ENCODE data around the gene TBRG4.

Gene TBRG4

DNA sequence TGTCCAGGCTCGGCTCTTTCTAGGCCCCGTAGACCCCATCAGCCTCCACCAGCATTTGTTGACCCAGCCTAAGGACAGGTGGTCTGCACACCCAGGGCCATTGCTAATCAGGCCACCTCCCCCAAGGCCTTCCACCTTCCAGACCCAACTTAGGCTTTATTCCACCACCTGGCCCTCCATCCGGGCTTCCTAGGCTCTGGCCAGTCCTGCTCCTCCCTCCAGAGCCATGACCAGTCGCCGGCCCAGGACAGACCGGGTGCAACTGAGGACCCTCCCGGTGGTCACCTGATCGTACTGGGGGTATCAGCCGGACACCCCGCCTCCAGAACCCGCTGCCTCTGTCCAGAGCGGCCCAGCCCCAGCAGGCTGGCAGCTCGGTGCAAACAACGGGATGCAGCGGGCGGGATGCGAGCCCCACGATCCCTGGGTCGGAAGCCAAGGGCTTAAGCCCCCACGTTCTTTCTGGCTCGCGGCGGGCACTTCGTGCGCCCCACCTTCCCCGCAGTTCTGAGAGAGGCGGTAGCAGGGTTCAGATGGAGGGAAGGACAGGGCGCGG is 23.3 kb downstream of the TBRG4 start:
- peaks cover 0 to 6% of the 10 kb centered on the region in 2 donors for H3K4me1 Mint-ChIP-seq (ENCODE audit: low read depth in 2 of 2)
- H3K27me3 Mint-ChIP-seq: peaks cover 8 to 9% of the 10 kb centered on the region in 2 donors
- DNase-seq: no peak
- no peak overlapping the region for H3K27ac Mint-ChIP-seq
- ATAC-seq (replicated peaks): no peak
- H3K36me3 Mint-ChIP-seq (ENCODE audit: insufficient read depth): peaks cover 7% of the 10 kb centered on the region
- peak overlapping the region; percentile 54 to 68 for H3K4me3 Mint-ChIP-seq
- no peaks in the 10 kb centered on the region for H3K9me3 Mint-ChIP-seq

DNA sequence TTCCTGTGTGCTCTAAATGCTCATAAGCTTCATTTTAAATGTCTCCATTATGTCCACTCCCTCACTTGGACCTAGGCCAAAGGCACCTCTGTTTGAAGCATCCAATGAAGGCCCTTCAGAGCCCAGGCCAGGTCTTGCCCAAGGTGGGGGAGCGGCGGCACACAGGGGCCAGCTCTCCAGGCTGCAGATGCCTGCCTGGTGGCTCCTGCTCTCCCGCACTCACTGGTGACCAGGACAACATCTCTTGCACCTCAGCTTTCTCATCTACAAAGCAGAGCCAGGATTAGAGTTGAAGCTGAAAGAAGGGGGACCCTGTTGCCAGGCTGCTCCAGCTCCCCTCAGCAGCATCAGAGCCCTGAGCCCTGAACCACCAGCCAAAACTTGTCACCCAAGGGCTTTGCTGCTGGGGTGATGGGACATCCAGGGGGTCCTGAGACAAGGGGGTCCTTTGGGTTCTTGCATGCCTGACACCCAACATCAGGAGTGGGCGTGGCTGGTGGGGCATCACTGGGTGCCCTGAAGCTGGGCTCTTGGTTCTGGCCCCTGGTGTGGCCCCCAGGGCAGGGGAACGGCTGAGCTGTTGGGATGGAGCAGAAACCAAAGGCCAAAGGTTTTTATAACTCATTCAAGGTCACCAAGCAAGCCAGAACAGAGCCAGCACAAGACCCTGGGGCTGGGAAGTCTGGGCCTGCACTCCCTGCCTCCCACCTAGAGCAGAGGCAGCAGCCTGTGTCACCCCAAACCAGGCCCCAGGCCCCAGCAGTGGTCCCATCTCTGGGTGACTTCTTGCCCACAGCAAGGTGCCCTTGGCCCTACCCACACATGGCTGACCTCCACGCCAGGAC is 24.0 kb downstream of the TBRG4 start:
- H3K4me3 Mint-ChIP-seq: peak overlapping the region; percentile 54 to 68
- H3K4me1 Mint-ChIP-seq (ENCODE audit: low read depth in 2 of 2): peaks cover 0 to 6% of the 10 kb centered on the region in 2 donors
- no peak for ATAC-seq (replicated peaks)
- peaks cover 8 to 9% of the 10 kb centered on the region in 2 donors for H3K27me3 Mint-ChIP-seq
- H3K36me3 Mint-ChIP-seq (ENCODE audit: insufficient read depth): peaks cover 7% of the 10 kb centered on the region
- H3K9me3 Mint-ChIP-seq: no peaks in the 10 kb centered on the region
- DNase-seq: no peak
- H3K27ac Mint-ChIP-seq: peak overlapping the region in 1 of 2 donors; percentile 38

DNA sequence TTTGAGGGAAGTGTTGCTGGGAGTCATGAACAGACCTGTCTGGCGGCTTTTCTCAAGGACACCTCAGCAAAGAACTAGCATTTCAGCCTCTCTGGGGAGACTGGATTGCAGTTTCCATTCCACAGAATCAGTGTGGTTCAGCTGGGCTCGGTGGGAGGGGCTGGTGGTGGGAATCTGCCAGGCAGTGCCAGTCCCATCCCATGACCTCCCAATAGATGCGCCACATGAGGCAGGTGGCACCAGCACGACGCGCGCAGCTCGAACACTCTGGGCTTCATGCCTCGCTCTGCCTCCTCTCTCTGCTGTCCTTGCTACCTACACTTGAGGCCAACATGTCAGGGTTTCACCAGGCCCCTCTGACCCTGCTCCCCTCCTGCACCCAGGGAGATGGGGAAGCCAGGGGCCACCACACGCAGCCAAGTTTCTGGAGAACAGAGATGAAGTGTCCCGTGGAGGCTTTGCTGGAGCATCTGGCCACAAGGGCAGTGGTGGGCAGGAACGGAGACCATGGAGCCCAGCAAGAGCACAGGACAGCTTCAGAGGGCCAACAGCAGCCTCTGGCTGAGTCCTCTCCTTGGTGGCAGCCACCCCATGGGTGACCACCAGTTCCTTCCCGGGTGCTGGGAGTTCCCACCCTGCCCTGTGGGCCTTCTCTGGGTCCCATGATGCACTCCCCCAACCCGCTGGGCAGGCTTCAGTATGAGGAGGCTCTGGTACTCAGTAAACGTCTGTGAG is 25.0 kb downstream of the TBRG4 start:
- Mint-ChIP-seq H3K27ac (peak overlapping the region in 1 of 2 donors; percentile 38), H3K9me3 (no peaks in the 10 kb centered on the region), H3K27me3 (peaks cover 8 to 9% of the 10 kb centered on the region in 2 donors), H3K4me3 (no peak overlapping the region), H3K4me1 (ENCODE audit: low read depth in 2 of 2) (peaks cover 0 to 6% of the 10 kb centered on the region in 2 donors), H3K36me3 (ENCODE audit: insufficient read depth) (peaks cover 7% of the 10 kb centered on the region)
- no peak for DNase-seq
- ATAC-seq (replicated peaks): no peak

DNA sequence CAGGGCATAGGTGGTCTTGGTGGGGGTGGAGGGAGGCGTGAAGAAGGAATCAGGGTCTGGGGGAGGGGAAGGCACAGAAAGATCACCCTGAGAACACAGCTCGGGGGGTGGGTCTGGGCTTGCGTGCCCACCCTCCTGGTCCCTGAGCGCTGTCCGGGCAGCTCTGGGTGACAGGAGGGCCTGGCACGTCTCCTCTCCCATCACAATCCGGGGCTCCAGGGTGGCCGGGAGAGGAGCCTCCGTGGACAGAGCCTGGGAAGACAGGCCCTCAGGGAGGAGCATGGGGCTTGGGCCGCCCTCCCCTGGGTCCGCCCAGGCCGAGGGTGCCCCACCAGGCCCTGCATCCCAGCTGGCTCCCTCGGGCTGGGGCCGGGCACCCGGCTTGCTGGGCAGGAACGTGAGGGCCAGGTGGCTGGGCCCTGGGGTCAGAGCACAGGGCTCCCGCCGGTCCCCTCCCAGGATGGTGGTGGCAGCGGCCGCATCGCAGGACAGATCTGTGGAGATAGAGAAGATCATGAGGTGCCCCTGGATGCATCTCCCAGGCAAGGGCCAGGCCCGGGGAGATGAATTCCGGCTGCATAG is 25.8 kb downstream of the TBRG4 start:
- no peak overlapping the region for H3K4me3 Mint-ChIP-seq
- H3K36me3 Mint-ChIP-seq (ENCODE audit: insufficient read depth): peaks cover 7% of the 10 kb centered on the region
- no peak for ATAC-seq (replicated peaks)

DNA sequence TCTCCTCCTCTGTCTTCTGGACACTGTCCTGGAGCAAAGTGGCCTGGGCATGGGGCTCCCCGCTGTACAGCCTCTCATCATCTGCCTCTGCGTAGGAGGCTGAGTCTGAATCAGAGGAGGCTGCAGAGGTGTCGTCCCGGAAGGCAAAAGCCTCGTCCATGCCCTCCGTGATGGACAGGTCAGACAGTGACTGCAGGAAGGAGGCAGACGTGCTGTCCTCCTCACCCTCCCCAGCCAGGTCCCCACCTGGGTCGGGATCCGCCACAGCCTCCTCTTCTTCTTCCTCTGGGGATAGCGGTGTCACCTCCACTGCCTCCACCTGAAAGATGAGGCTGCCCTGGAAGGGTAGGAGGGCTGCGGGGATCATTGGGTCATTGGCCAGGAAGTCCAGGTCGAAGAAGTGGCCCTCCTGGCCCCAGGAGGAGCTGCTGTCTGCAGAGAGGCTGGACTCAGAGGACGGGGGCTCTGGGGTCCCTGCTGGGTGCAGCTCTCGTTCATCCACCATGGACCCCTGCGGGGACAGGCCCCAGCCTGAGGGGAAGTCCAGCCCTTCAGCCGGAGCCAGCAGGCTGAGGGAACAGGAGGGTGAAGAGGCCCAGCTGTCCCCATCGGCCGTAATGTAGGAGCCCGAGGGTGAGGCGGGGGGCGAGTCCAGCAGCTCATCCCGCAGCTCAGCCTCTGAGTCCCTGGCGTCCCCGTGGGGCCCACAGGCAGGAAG is 26.4 kb downstream of the TBRG4 start:
- ATAC-seq (replicated peaks): no peak
- Mint-ChIP-seq H3K27ac (peak overlapping the region in 1 of 2 donors; percentile 41), H3K4me3 (no peak overlapping the region)

More for the DNA sequence above, 25.8 kb downstream of the TBRG4 start:
- Mint-ChIP-seq H3K4me1 (ENCODE audit: low read depth in 2 of 2) (peaks cover 0 to 6% of the 10 kb centered on the region in 2 donors), H3K9me3 (no peaks in the 10 kb centered on the region), H3K27me3 (peaks cover 8 to 9% of the 10 kb centered on the region in 2 donors), H3K27ac (peak overlapping the region in 1 of 2 donors; percentile 41)
- DNase-seq: no peak

DNA sequence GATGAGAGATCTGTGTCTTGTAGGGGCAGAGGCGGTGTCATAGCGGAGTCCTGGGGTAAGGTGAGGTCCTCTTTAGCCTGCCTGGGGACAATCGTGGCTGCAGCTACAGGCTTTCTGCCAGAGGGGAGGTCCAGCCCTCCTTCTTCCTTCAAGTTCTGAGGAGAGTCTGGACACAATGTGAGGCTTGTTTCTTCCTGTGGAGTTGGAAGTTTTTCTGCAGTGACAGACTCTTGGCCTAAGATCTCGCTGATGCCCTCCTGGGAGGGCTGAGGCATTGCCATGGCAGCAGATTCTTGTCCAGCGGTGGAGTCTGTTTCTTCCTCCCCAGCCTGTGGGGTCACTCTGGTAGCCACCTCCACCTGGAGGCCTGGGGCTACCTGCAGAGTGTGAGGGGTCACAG is 27.2 kb downstream of the TBRG4 start:
- Mint-ChIP-seq H3K27ac (peak overlapping the region in 1 of 2 donors; percentile 41), H3K4me3 (no peak overlapping the region), H3K9me3 (no peaks in the 10 kb centered on the region), H3K4me1 (ENCODE audit: low read depth in 2 of 2) (peaks cover 0 to 3% of the 10 kb centered on the region in 2 donors), H3K36me3 (ENCODE audit: insufficient read depth) (peaks cover 4% of the 10 kb centered on the region), H3K27me3 (peaks cover 2% of the 10 kb centered on the region in 2 donors)
- no peak for DNase-seq
- no peak for ATAC-seq (replicated peaks)

More for the DNA sequence above, 26.4 kb downstream of the TBRG4 start:
- H3K27me3 Mint-ChIP-seq: peaks cover 8 to 9% of the 10 kb centered on the region in 2 donors
- H3K4me1 Mint-ChIP-seq (ENCODE audit: low read depth in 2 of 2): peaks cover 0 to 6% of the 10 kb centered on the region in 2 donors
- no peaks in the 10 kb centered on the region for H3K9me3 Mint-ChIP-seq
- peaks cover 7% of the 10 kb centered on the region for H3K36me3 Mint-ChIP-seq (ENCODE audit: insufficient read depth)
- DNase-seq: no peak

DNA sequence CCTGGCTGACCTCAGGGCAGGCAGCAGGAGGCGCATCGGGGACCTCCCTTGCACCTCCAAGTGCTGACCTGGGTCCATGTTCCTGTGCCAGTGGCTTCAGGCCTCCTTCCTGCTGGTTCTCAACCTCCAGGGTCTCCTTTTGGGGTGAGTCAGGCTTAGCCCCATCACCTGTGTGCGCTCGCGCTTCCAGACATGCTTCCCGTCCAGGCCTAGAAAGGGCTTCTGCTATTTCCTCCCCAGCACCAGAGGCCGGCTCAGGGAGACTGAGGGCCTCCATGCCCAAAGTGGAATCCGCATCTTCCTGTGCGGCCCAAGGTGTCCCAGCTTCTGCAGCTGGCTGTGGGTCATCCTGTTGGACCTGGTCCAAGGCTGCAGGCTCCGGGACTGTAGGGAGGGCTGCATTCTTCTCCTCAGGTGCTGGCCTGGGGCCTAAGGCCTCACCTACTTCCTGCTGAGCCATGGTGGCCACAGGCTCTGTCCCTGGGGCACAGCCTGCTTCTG is 28.6 kb downstream of the TBRG4 start:
- Mint-ChIP-seq H3K27me3 (no peaks in the 10 kb centered on the region), H3K4me3 (no peak overlapping the region), H3K9me3 (no peaks in the 10 kb centered on the region), H3K36me3 (ENCODE audit: insufficient read depth) (no peaks in the 10 kb centered on the region), H3K4me1 (ENCODE audit: low read depth in 2 of 2) (peaks cover 0 to 2% of the 10 kb centered on the region in 2 donors), H3K27ac (peak overlapping the region; percentile 41 to 57)
- DNase-seq: no peak
- no peak for ATAC-seq (replicated peaks)

DNA sequence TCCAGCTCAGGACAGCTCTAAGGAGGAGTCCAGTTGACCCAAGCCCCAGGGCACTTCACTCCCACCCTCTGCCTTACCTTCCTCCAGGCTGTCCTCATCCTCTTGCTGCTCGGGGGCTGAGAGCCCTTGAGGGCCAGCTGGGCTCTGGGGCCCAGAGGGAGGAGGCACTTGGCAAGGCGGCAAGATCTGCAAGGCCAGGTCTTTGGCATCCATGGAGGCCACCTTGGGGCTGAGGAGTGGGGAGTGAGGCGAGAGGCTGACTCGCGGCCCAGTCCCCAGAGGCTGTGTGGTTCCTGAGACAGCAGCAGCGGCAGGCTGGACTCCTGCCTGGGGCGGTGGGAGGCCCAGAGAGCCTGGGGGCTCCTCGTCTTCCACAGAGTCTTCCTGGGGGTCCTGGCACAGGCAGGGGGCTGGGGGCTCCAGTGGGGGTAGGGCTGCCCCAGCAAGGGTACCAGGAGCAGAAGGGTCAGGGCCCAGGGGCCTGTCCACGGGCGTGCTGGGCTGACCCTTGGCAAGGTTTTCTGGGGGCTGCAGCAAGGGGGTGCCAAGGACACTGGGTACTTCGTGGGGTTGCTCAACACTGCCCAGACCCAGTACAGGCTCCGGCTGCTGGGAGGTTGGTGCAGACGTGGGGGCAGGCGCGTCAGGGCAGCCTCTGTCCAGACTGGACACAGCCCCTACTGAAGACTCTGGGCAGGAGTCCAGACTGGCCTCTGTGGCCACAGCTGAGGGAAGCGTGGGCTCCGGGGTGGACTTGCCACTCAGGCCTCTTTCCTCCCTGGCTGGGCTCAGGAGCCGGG is 29.3 kb downstream of the TBRG4 start:
- H3K36me3 Mint-ChIP-seq (ENCODE audit: insufficient read depth): peaks cover 5% of the 10 kb centered on the region
- peak overlapping the region in 1 of 2 donors; percentile 89 for H3K27ac Mint-ChIP-seq
- H3K9me3 Mint-ChIP-seq: no peaks in the 10 kb centered on the region
- no peak for ATAC-seq (replicated peaks)
- H3K4me3 Mint-ChIP-seq: no peak overlapping the region
- DNase-seq: no peak
- H3K4me1 Mint-ChIP-seq (ENCODE audit: low read depth in 2 of 2): peaks cover 0 to 4% of the 10 kb centered on the region in 2 donors
- no peaks in the 10 kb centered on the region for H3K27me3 Mint-ChIP-seq

DNA sequence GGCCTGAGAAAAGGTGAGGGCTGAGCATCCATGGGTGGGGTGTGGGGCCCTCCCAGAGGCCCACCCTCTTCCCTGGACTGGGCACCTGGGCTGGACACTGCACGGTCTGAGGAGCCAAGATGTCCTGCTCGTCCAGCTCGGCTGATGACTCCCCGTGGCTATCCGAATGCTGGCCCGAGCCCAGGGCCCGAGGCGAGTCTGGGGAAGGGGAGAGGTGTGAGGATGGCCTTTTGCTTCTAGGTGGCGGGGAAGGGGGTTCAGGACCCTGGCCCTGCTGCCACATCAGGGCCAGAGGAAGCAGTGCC is 29.9 kb downstream of the TBRG4 start:
- Mint-ChIP-seq H3K36me3 (ENCODE audit: insufficient read depth) (peaks cover 5% of the 10 kb centered on the region), H3K27me3 (no peaks in the 10 kb centered on the region), H3K4me1 (ENCODE audit: low read depth in 2 of 2) (peaks cover 0 to 4% of the 10 kb centered on the region in 2 donors), H3K4me3 (no peak overlapping the region), H3K9me3 (no peaks in the 10 kb centered on the region), H3K27ac (peak overlapping the region in 1 of 2 donors; percentile 89)
- ATAC-seq (replicated peaks): no peak
- no peak for DNase-seq

DNA sequence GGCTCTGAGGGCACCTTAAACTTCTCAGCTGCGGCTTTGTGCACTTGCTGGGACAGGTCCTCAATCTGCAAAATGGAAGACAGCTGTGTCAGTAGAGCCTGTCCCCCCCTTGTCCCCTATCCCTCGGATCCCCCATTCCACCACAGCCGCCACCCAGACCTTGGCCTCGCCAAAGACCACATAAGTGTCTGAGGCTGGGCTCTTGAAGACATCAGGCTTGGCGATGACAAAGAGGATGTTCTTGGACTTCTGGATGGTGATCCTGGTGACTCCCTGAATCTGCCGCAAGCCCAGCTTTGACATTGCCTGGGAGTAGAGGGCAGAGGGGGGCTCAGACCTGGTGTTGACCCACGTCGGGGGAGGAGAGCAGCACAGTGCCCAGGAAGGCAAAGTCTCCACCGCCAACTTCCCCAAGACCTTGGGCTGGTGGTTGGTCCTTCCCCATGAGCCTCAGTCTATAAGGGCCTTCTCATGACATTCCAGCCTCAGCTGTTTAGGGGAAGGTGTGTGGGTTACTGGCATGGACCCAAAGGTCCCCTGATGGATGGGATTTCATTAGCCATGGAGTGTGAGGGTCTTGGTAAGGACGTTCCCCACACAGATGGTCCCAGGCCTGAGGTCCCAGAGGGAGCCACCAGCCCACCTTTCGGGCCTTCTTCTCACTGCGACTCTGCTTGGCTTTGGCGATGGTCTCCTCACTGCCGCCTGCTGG is 30.4 kb downstream of the TBRG4 start:
- Mint-ChIP-seq H3K4me1 (ENCODE audit: low read depth in 2 of 2) (peaks cover 0 to 4% of the 10 kb centered on the region in 2 donors), H3K4me3 (no peak overlapping the region), H3K27me3 (no peaks in the 10 kb centered on the region), H3K36me3 (ENCODE audit: insufficient read depth) (peaks cover 5% of the 10 kb centered on the region), H3K27ac (peak overlapping the region; percentile 72 to 89), H3K9me3 (no peaks in the 10 kb centered on the region)
- no peak for ATAC-seq (replicated peaks)
- no peak for DNase-seq

DNA sequence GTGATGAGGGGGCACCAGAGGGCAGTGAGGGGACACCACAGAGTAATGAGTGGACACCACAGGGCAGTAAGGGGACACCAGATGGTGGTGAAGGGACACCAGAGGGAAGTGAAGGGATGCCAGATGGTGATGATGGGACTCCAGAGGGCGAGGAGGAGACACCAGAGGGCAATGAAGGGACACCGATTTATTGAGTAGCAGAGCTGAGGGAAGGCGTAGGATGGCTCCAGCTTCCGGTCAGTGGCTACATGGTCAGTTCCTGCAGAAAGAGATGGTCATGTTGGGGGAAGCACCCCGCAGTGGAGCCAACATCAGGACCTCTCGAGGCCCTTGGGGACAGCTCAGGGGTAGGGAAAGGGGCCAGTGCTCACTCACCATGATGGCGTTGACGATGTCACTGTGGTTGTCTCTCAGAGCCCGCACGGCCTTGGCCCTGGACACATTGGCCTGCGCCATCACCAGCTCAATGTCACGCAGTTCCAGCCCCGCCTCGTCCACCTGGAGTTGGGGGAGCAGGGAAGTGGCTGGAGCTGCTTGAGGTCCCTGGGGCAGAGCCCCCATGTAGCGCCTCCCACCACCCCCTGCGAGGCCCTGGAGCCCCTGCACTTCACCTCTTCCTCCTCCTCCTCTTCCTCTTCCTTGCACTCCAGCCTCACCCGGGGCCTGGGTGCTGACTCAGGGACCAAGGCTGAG is 31.1 kb downstream of the TBRG4 start:
- H3K9me3 Mint-ChIP-seq: no peaks in the 10 kb centered on the region
- H3K27ac Mint-ChIP-seq: peak overlapping the region; percentile 72 to 89
- ATAC-seq (replicated peaks) (peak; percentile 21), DNase-seq (no peak)
- peaks cover 1 to 4% of the 10 kb centered on the region in 2 donors for H3K4me1 Mint-ChIP-seq (ENCODE audit: low read depth in 2 of 2)
- no peak overlapping the region for H3K4me3 Mint-ChIP-seq
- H3K27me3 Mint-ChIP-seq: no peaks in the 10 kb centered on the region
- peaks cover 5% of the 10 kb centered on the region for H3K36me3 Mint-ChIP-seq (ENCODE audit: insufficient read depth)

Data from effector memory CD8-positive, alpha-beta T cell (primary cell).